Renal cortical epithelial cell (primary cell): ENCODE measurements around the gene CPEB1. TPM values are rescaled to one million over a fixed set of nuclear protein-coding genes. Genes with fewer than 3 reads are reported as not detected.
"Not testable (repeated sequence)": the region's sequence is repeated elsewhere in the genome, so short reads cannot be mapped to it uniquely, and the experiment has no call there.

ENCODE experiments used
- DNase-seq: peaks from one replicate; pipeline ENCODE4 v3.0.0-alpha.2; 2011; ENCODE audit warnings: low read depth
- total RNA-seq: library from RNA; depleted of rRNA; stranded (reverse); fragments of >200 nt; gene quantifications from 2 replicates; pipeline ENCODE4 v1.2.3, GENCODE V29; 2014

CPEB1 gene
- total RNA-seq, 1 donor from 2014 or later = 0.20 TPM

- DNase-seq = no peak
These were observed 2.2 kb upstream of the CPEB1 start for GRCh38 chr15:82649226-82649999.

DNA sequence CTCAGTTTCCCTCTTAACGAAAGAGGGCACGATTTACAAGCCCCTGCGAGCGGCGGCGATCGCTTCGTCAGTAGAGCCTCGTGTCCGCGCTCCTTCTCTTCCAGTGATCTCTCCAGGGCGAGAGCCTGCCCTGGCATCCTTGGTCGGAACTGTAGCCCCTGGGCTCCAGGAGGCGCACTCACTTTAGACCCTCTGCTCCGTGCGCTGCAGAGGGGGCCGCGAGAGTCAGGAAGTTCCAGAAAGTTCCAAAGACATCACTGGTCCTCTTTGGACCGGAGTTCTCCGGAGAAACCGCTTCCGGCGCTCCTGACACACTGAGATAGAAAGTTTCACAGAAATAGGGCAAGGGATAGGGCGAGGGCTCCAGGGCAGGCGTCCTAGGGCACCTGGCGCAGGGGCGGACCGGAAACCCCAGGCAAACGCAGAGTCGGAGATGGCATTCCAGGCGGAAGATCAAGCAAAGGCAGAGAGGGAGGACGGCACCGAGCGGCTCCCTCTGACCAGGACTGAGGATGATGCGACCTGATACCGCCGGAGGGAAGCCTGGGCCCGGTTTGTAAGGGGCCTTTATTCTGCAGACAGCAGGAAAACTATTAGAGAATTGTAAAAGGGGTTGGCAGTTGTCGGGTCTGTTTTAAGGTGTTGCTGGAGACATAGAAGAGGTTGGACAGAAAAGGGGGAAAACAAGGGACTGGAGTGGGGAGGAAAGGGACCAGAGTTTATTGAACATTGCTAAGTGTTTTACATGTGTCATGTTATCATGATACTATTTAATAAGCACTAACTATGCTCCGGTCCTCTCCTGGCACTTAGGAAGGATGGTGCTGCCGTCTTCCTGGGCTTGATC is 1.3 kb upstream of the CPEB1 start:
- no peak for DNase-seq

GRCh38 chr15:82647835-82648256 is 683 bp upstream of the CPEB1 start:
- DNase-seq = no peak

DNA sequence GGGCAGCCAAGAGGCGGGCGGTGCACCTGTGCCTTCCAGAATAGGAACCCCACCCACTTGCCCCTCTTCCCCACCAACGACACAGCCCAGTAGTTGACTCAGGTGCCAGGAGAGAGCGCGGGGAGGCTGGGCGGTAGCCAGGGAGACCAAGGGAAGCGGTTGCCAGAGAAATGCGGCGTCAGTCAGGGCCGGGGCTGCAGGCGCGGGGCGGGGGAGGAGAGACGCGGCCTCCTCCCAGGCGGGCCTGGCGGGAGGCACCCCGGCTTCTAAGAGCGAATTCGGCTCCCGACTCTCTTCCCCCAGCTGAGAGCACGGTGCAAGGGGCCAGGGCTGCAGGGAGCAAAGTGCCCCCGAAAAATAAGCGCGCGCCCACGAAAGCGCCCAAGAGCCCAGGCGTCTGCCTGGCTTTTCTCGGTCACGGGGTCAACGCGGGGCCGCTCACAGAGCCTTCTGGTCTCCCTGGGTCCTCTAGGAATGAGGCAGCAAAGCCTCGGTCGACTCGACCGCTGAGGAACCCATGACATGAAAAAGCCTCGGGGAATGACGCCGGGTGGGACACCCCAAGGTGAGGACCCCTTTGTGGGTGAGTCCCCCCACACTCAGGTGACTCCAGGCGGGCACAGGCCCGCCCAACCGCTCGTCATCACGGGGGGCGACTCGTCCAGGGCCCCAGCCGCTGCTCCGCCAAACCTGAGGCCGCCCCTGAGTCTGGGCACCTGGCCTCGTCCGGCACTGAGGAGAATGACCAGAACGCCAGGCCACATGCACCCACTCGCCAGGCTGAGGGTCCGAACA is 716 bp downstream of the CPEB1 start:
- no peak for DNase-seq

GRCh38 chr15:82644967-82645852 is 2.0 kb downstream of the CPEB1 start:
- DNase-seq = not testable (repeated sequence)

- no peak for DNase-seq
These were observed 3.2 kb downstream of the CPEB1 start for GRCh38 chr15:82643992-82644391.

DNA sequence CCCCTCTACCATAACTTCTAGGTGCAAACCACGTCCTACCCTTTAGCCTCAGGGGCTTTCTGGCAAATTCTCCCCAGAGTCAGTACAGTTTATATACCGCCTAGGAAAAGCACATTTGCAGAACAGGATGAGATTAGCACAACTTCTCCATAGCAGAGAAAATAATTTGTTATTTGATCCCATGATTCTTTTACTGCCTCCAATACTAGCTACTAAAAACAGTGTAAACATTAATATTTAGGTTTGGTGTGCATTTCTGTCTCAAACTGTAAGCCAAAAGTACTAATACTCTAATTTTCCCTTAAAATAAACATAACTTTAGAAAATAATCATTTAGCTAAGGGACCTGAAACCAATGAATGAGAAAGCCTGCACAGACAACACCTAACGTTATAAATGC is 4.5 kb downstream of the CPEB1 start:
- no peak for DNase-seq

- DNase-seq = no peak
These were observed 5.9 kb downstream of the CPEB1 start for GRCh38 chr15:82641129-82641798.

GRCh38 chr15:82640672-82641071 is 6.5 kb downstream of the CPEB1 start:
- no peak for DNase-seq

DNA sequence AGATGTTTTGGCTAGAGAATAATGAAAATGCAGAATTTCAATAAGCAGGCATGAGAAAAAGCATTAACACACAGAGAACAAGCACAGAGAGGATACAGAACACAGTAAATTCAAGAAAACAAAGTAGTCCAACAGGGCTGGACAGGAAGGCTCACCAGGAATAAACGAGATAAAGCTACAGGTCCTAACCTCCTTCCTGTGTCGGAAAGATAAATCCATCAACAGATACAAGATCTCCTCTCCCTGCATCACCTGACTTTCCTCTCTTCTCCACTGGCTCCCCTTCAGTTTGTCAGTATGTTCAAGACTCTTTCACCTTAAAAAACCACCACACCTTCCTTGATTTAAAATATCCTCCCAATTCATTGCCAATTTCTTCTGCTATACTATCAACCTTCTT is 11.4 kb downstream of the CPEB1 start:
- no peak for DNase-seq

DNA sequence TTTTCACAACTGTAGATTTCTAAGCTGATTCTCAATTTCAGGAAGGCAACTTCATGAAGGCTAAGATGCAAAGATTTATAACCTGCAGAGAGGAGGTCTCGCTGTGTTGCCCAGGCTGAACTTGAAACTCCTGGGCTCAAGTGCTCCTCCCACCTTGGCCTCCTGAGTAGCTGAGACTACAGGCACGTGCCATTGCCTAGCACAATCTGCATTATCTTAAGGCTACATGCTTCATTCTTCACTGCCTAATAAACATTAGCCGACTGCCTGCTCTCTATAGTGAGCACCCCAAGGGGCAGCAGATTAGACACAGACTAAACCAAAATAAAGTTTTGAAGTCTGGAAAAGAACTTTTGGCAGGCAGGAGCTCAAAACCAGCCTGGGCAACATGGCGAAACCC is 17.1 kb downstream of the CPEB1 start:
- DNase-seq = no peak

DNA sequence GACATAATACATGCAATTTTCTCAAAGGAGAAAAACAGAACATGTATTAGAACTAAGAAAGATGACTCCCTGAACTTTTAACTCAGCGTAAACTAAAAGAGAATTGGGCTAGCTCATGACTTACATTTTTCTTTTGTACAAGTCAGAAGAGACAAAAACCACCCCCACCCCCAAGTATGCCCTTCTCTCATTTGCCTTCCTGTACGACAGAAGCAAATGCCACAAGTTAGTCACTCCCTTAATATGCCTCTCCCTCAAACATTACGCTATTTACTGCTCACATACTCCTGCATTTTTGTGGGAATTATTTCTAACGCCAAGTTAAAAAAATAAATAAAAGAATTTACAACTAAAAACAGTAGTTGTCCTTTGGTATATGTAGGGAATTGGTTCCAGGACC is 22.0 kb downstream of the CPEB1 start:
- DNase-seq = no peak

DNA sequence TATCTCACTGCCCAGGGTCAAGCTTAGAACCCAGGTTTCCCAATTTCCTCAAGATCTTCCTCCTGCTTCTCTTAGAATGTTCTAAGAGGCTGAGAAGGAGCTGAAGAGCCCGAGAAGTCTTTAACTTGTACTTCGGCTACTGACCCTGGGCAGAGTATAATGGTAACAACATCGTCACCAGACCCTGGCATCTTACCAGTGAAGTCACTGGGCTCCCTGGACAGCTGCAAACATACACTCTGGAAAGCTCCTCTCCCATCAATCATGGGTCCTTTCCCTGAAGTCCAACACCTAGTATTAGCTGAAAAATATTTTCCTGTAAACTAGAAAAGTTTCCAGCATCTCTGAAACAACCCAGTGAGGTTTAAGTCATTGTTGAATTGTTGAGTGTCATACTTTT is 22.7 kb downstream of the CPEB1 start:
- no peak for DNase-seq

DNA sequence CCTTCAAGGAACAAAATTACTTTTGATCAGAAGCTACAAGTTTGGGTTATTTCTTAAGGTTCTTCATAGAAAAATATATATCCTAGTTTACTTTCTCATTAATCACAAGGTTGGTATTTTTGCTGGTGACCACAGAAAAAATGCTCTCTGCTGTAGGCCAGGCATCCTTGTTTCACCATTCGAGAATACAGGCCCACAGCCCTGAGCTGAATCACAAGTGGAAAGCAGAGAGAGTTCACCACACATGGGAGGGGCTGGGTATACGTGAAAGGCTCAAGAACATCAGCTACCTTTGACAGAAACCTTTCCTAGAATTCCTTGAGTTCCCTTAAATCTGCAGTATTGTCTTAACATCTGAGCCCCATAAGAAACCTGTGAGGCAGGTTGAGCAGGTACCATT is 23.2 kb downstream of the CPEB1 start:
- DNase-seq = no peak

DNA sequence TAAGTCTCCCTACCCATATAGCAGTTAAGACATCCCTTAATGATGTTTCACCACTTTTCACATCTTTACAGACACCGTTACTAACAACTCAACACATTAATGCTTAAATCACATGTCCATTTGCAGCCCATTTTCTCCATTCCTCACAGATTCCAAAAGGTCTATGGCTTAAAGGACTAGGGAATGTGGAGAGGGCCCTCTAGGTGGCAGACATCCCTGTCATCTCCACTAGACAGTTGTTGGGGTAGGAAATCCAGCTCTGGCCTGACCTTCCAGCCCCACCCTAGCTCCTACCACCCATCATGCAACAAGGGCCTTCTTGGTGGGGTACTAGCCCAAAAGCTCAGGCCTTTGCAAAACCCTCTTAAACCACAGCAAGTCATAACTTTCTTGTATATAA is 25.2 kb downstream of the CPEB1 start:
- DNase-seq = no peak

DNA sequence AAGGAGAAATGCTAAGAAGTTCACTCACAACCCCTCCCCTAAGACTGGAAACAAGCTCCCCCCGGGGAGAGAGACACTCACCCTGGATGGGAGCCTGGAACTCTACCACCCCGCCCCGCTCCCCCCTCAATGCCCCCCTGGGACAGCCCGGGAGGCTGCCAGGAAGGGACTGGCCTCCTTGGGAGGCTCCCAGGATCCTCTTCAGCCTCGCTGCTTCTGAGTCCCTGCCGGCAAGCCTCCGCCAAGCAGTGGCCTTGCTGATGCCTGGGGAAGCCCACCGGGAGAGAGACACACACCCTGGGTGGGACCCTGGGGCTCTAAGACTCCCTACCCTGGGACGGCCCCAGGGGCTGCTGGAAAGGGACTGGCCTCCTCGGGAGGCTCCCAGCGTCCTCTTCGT is 33.4 kb downstream of the CPEB1 start:
- no peak for DNase-seq

GRCh38 chr15:82611348-82611747 is 35.8 kb downstream of the CPEB1 start:
- no peak for DNase-seq

GRCh38 chr15:82602195-82602594 is 45.0 kb downstream of the CPEB1 start:
- no peak for DNase-seq

DNA sequence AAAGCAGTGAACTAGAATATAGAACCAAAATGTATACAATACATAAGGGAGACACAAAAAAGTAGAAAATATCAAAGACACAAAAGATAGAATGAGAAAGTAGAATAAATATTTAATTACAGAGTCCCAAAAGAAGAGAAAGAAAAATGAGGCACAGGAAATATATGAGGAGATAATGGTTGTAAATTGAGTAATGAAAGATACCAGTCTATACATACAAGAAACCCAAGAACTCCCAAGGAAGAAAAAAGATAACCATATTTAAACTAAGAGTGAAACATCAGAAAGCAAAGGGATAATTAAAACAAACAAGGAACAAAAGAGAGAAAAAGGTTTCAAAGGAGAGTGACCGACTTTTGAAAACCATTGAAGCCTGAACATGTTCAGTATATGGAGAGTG is 47.3 kb downstream of the CPEB1 start:
- DNase-seq = no peak

GRCh38 chr15:82597815-82598214 is 49.3 kb downstream of the CPEB1 start:
- DNase-seq = no peak

GRCh38 chr15:82595766-82596165 is 51.4 kb downstream of the CPEB1 start:
- DNase-seq = no peak
